ENCODE data around the gene OSBPL7.

GRCh38 chr17:47801176-47801765 lies 20.3 kb downstream of the OSBPL7 start:
- no peak for TF ChIP-seq POLR2A (IDR thresholded peaks at IDR 0.05)
- TF ChIP-seq, protein P1, sequence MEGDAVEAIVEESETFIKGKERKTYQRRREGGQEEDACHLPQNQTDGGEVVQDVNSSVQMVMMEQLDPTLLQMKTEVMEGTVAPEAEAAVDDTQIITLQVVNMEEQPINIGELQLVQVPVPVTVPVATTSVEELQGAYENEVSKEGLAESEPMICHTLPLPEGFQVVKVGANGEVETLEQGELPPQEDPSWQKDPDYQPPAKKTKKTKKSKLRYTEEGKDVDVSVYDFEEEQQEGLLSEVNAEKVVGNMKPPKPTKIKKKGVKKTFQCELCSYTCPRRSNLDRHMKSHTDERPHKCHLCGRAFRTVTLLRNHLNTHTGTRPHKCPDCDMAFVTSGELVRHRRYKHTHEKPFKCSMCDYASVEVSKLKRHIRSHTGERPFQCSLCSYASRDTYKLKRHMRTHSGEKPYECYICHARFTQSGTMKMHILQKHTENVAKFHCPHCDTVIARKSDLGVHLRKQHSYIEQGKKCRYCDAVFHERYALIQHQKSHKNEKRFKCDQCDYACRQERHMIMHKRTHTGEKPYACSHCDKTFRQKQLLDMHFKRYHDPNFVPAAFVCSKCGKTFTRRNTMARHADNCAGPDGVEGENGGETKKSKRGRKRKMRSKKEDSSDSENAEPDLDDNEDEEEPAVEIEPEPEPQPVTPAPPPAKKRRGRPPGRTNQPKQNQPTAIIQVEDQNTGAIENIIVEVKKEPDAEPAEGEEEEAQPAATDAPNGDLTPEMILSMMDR (IDR thresholded peaks at IDR 0.05): no peak

All from esophagus squamous epithelium (tissue), 4 donors.